ENCODE results near the gene HPX.

Gene HPX

DNA sequence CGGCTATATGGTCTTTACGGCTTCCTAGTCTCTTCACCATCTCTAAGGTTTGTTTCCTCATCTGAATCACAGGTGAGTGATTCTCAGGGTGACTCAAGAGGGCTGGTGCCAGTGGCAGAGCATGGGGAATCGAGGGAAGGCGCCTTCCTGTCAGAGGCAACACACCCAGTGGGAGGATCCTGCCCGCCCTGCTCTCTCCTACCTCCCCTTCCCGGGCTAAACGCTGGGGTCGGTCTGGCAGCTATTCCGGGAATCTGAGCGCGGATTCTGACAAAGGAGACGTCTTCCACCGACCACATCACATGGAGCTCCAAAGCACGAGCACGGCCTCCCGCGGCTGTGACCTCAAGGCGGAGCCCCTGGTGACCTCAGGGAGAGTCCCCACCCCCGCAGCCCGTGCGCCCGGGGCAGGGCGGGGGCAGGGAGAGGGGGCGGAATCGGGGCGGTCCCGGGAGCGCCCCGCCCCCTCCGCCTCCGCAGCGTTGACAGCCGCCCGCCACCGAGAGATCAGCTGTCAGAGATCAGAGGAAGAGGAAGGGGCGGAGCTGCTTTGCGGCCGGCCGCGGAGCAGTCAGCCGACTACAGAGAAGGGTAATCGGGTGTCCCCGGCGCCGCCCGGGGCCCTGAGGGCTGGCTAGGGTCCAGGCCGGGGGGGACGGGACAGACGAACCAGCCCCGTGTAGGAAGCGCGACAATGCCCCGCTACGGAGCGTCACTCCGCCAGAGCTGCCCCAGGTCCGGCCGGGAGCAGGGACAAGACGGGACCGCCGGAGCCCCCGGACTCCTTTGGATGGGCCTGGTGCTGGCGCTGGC lies 50.7 kb downstream of the HPX start, which contains the start of gene SMPD1:
Gene SMPD1 (plus strand): TSS at position 570 of the 813 bp plus-strand sequence. CDS start 125 bp downstream, at position 695.
- peak; percentile 76 for DNase-seq

DNA sequence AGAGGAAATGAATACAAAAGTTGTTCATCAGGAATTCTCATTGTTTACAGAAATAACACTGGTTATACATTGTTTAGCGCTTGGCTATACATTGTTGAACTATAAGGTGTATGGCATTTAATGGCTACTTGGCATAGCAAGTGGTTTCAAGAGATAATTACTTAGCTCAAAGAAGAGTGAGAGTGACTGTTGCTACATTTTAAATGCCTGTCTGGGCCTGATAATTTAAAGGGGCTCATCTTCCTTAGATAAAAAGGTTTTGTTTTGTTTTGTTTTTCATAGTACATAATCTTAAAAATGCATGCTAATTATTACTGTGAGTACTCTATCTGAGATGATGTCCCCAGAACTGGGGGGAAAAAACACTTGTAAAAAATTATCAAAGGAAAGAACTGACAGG lies 52.0 kb downstream of the HPX start:
- no peak for DNase-seq

DNA sequence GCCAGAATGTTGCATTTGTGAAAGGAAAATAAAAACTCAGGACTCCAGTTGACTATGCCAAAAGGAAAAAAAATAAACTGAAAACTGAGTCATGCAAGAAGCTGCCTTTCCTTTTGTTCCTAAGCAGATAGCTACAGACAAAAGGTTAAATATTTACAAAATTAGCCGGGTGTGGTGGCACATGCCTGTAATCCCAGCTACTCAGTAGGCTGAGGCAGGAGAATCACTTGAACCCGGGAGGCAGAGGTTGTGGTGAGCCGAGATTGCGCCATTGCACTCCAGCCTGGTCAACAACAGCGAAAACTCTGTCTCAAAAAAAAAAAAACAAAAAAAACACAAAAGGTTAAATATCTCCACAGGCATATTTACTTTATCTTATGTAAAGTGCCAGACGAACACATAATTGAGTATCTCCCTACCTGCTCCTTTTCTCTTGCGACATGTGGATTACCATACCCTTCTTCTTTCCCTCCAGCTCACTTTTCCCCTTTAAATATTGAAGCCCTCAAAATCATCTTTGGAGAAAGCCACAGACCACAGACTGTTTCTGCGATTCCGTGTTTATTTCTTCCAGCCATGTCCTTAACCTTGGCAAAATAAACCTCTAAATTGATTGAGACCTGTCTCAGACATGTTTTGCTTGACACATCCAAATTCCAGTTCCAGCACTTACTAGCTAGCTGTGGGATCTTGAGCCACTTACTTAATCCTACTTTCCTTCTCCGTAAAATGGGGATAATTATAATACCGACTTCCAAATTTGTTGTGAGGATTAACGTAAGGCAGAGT lies 52.8 kb downstream of the HPX start:
- DNase-seq = no peak

DNA sequence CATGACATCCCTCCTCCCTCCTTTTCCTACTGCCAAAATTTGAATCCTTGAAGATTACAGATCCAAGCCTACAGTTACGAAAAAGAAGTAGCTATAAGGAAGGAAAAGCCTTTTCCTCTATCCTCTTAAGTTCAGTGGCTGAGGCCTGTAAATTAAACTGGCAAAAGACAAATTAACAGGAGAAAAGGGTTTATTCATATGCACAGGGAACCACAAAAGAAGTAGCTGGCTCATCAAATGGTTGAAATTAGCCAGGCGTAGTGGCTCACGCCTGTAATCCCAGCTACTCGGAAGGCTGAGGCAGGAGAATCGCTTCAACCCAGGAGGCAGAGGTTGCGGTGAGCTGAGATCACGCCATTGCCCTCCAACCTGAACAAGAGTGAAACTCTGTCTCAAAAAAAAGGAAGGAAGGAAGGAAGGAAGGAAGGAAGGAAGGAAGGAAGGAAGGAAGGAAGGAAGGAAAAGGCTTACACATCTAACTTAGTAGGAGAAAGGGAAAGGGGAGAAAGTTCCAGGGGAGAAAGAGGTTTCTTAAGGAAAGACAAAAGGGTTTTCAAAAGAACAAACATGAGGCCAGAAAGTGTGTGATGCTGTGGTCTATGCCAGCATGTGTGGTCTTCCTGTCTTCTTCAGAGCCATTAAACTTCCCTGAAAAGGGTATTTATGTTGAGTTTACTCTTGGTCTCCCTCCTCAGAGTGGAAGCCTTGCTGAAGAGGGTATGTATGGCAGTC lies 55.6 kb downstream of the HPX start:
- DNase-seq = no peak

All from NCI-H1048 (cell line).